ENCODE results near the gene MGAT4A. TPM values are rescaled to one million over a fixed set of nuclear protein-coding genes. Genes with fewer than 3 reads are reported as not detected.

The MGAT4A gene
- total RNA-seq, 1 donor from 2014 or later: 35.8 TPM

GRCh38 chr2:98772536-98772935 is 41.6 kb upstream of the MGAT4A start:
- H3K4me3 Mint-ChIP-seq (ENCODE audit: unreplicated experiment): no peak overlapping the region
- H3K4me1 Mint-ChIP-seq (ENCODE audit: low read depth, unreplicated experiment): peaks cover 34% of the 10 kb centered on the region
- H3K27ac Mint-ChIP-seq (ENCODE audit: unreplicated experiment): peak overlapping the region; percentile 35
- no peak for TF ChIP-seq CTCF (IDR thresholded peaks at IDR 0.05; ENCODE audit: partially characterized antibody, unreplicated experiment)
- peaks cover 4% of the 10 kb centered on the region for H3K27me3 Mint-ChIP-seq (ENCODE audit: unreplicated experiment)
- H3K9me3 Mint-ChIP-seq (ENCODE audit: unreplicated experiment): peaks cover 8% of the 10 kb centered on the region
- peaks cover 6% of the 10 kb centered on the region for H3K36me3 Mint-ChIP-seq (ENCODE audit: unreplicated experiment)
- no peak for DNase-seq

- Mint-ChIP-seq H3K4me3 (ENCODE audit: unreplicated experiment) (no peak overlapping the region), H3K9me3 (ENCODE audit: unreplicated experiment) (peaks cover 8% of the 10 kb centered on the region), H3K36me3 (ENCODE audit: unreplicated experiment) (peaks cover 6% of the 10 kb centered on the region), H3K27me3 (ENCODE audit: unreplicated experiment) (peaks cover 3% of the 10 kb centered on the region), H3K27ac (ENCODE audit: unreplicated experiment) (peak overlapping the region; percentile 44), H3K4me1 (ENCODE audit: low read depth, unreplicated experiment) (peaks cover 34% of the 10 kb centered on the region)
- no peak for TF ChIP-seq CTCF (IDR thresholded peaks at IDR 0.05; ENCODE audit: partially characterized antibody, unreplicated experiment)
- DNase-seq: no peak
Observed at GRCh38 chr2:98771721-98772524, 41.0 kb upstream of the MGAT4A start.

GRCh38 chr2:98771264-98771663 is 40.3 kb upstream of the MGAT4A start:
- DNase-seq: no peak
- Mint-ChIP-seq H3K27me3 (ENCODE audit: unreplicated experiment) (peaks cover 3% of the 10 kb centered on the region), H3K27ac (ENCODE audit: unreplicated experiment) (no peak overlapping the region), H3K36me3 (ENCODE audit: unreplicated experiment) (peaks cover 6% of the 10 kb centered on the region), H3K4me1 (ENCODE audit: low read depth, unreplicated experiment) (peaks cover 34% of the 10 kb centered on the region), H3K9me3 (ENCODE audit: unreplicated experiment) (peaks cover 8% of the 10 kb centered on the region), H3K4me3 (ENCODE audit: unreplicated experiment) (no peak overlapping the region)
- TF ChIP-seq CTCF (IDR thresholded peaks at IDR 0.05; ENCODE audit: partially characterized antibody, unreplicated experiment): no peak

GRCh38 chr2:98769784-98770183 is 38.9 kb upstream of the MGAT4A start:
- Mint-ChIP-seq H3K36me3 (ENCODE audit: unreplicated experiment) (peaks cover 6% of the 10 kb centered on the region), H3K4me1 (ENCODE audit: low read depth, unreplicated experiment) (peaks cover 29% of the 10 kb centered on the region), H3K27me3 (ENCODE audit: unreplicated experiment) (peaks cover 3% of the 10 kb centered on the region), H3K27ac (ENCODE audit: unreplicated experiment) (peak overlapping the region; percentile 48), H3K9me3 (ENCODE audit: unreplicated experiment) (peaks cover 8% of the 10 kb centered on the region), H3K4me3 (ENCODE audit: unreplicated experiment) (peak overlapping the region; percentile 31)
- no peak for TF ChIP-seq CTCF (IDR thresholded peaks at IDR 0.05; ENCODE audit: partially characterized antibody, unreplicated experiment)
- DNase-seq: peak; percentile 36

- no peak for TF ChIP-seq CTCF (IDR thresholded peaks at IDR 0.05; ENCODE audit: partially characterized antibody, unreplicated experiment)
- H3K4me3 Mint-ChIP-seq (ENCODE audit: unreplicated experiment): peak overlapping the region; percentile 41
- peaks cover 3% of the 10 kb centered on the region for H3K27me3 Mint-ChIP-seq (ENCODE audit: unreplicated experiment)
- H3K9me3 Mint-ChIP-seq (ENCODE audit: unreplicated experiment): peaks cover 8% of the 10 kb centered on the region
- H3K27ac Mint-ChIP-seq (ENCODE audit: unreplicated experiment): peak overlapping the region; percentile 48
- DNase-seq: no peak
- peaks cover 6% of the 10 kb centered on the region for H3K36me3 Mint-ChIP-seq (ENCODE audit: unreplicated experiment)
- H3K4me1 Mint-ChIP-seq (ENCODE audit: low read depth, unreplicated experiment): peaks cover 29% of the 10 kb centered on the region
Observed at GRCh38 chr2:98769114-98769476, 38.2 kb upstream of the MGAT4A start.

Measured in glutamatergic neuron (in vitro differentiated cells).